Sigmoid colon (tissue), 4 donors: ENCODE results near the gene PON2.

Source experiments
- EP300 ChIP-seq, 4 donors: sonication (generic); formaldehyde crosslinking; IDR thresholded peaks; one replicate each; pipeline ENCODE4 v1.6.1; 2017; ENCODE audit warnings: antibody characterized with exemption in 4 of 4
- POLR2A ChIP-seq, 2 donors: fragments of 450-650 bp; IDR thresholded peaks; one replicate each; pipeline ENCODE4 v1.6.1; 2016; ENCODE audit warnings: antibody characterized with exemption in 2 of 2, mild to moderate bottlenecking in 2 of 2, moderate library complexity in 2 of 2
- POLR2AphosphoS5 ChIP-seq, 4 donors: sonication (generic); formaldehyde crosslinking; IDR thresholded peaks; one replicate each; pipeline ENCODE4 v1.6.1; 2017; ENCODE audit warnings: antibody characterized with exemption in 4 of 4
- TF ChIP-seq, protein P1 (sequence below), 4 experiments: fragments of 450-650 bp in 3 of 4; fragments of 200-600 bp in 1 of 4; IDR thresholded peaks; one replicate each; pipeline ENCODE4 v1.5.1; 2016 to 2019; ENCODE audit warnings: antibody characterized with exemption in 4 of 4, mild to moderate bottlenecking in 3 of 4, moderate library complexity in 2 of 4

DNA sequence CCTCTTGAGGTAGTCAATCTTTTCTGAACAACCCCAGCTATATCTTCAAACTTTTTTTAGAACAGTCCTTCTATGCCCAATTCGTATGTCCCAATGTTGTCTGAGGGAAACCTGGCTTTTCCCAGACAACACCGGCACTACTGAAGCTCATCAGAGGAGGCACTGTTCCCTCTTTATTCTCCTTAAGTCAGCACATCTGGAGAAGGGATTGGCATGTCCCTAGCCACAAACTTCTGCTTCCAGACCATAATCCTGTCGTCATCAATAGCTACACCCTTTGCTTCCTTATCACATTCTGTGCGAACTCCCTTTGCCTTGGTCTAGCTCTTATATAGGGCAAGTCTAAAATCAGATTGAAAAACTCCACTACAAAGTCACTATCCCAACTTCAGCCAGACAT lies 61.5 kb downstream of the PON2 start:
- TF ChIP-seq, protein P1, sequence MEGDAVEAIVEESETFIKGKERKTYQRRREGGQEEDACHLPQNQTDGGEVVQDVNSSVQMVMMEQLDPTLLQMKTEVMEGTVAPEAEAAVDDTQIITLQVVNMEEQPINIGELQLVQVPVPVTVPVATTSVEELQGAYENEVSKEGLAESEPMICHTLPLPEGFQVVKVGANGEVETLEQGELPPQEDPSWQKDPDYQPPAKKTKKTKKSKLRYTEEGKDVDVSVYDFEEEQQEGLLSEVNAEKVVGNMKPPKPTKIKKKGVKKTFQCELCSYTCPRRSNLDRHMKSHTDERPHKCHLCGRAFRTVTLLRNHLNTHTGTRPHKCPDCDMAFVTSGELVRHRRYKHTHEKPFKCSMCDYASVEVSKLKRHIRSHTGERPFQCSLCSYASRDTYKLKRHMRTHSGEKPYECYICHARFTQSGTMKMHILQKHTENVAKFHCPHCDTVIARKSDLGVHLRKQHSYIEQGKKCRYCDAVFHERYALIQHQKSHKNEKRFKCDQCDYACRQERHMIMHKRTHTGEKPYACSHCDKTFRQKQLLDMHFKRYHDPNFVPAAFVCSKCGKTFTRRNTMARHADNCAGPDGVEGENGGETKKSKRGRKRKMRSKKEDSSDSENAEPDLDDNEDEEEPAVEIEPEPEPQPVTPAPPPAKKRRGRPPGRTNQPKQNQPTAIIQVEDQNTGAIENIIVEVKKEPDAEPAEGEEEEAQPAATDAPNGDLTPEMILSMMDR (IDR thresholded peaks at IDR 0.05) = no peak
- TF ChIP-seq POLR2A (IDR thresholded peaks at IDR 0.05) (no peak), EP300 (IDR thresholded peaks at IDR 0.05) (no peak), POLR2AphosphoS5 (IDR thresholded peaks at IDR 0.05) (no peak)
